MG63 (cell line): Measurements from ENCODE around the gene KLHL10. TPM values are rescaled to one million over a fixed set of nuclear protein-coding genes. Genes with fewer than 3 reads are reported as not detected.

ENCODE experiments used
- total RNA-seq: library from RNA; depleted of rRNA; stranded (reverse); fragments of >200 nt; shearing (Covaris generic); gene quantifications from 2 replicates; pipeline ENCODE4 v1.2.3, GENCODE V29; 2014; ENCODE audit warnings: low replicate concordance; rRNA removed

The KLHL10 gene
- total RNA-seq, 1 experiment from 2014 or later = not detected

Other genes with a start within 250 kb of the KLHL10 start
- gene KRT16, start 225.1 kb upstream of the KLHL10 start, total RNA-seq = not detected in 2 replicates
- gene KRT17, start 213.2 kb upstream of the KLHL10 start, total RNA-seq = not detected in 2 replicates
- gene EIF1, start 148.9 kb upstream of the KLHL10 start, total RNA-seq = 42.2 and 90.7 TPM in 2 replicates
- gene GAST, start 125.5 kb upstream of the KLHL10 start, total RNA-seq = not detected in 2 replicates
- gene HAP1, start 103.2 kb upstream of the KLHL10 start, total RNA-seq = not detected in 2 replicates
- gene JUP, start 51.1 kb upstream of the KLHL10 start, total RNA-seq = 6.4 and 10.5 TPM in 2 replicates
- gene P3H4, start 25.9 kb upstream of the KLHL10 start, total RNA-seq = 66.5 and 123 TPM in 2 replicates
- 191 and 258 TPM in 2 replicates for gene FKBP10, start 24.8 kb upstream of the KLHL10 start, total RNA-seq
- 69.3 and 124 TPM in 2 replicates for gene NT5C3B, start 1.6 kb upstream of the KLHL10 start, total RNA-seq
- 10.9 and 13.3 TPM in 2 replicates for gene KLHL11, start 27.6 kb downstream of the KLHL10 start, total RNA-seq
- gene ACLY, start 81.1 kb downstream of the KLHL10 start, total RNA-seq = 151 and 195 TPM in 2 replicates
- gene ODAD4, start 92.8 kb downstream of the KLHL10 start, total RNA-seq = not detected in 2 replicates
- 64.0 and 97.2 TPM in 2 replicates for gene CNP, start 129.0 kb downstream of the KLHL10 start, total RNA-seq
- gene DNAJC7, start 179.6 kb downstream of the KLHL10 start, total RNA-seq = 121 and 123 TPM in 2 replicates
- gene NKIRAS2, start 182.3 kb downstream of the KLHL10 start, total RNA-seq = 77.5 and 86.3 TPM in 2 replicates
- 0.05 TPM in 1 of 2 replicates, not detected in the other for gene C17orf113, start 212.8 kb downstream of the KLHL10 start, total RNA-seq